Prostate gland (tissue), 2 donors: ENCODE data around the gene SGO1. TPM values are rescaled to one million over a fixed set of nuclear protein-coding genes. Genes with fewer than 3 reads are reported as not detected.

ENCODE experiments used
- DNase-seq: peaks from one replicate; pipeline ENCODE4 v3.0.0-alpha.2; 2019; ENCODE audit warnings: low spot score
- H3K27ac ChIP-seq, 2 donors: fragments of 200-600 bp; sonication (generic); 2 replicates each; pipeline ENCODE4 v1.5.1; 2017 to 2019
- H3K27me3 ChIP-seq: fragments of 200-600 bp; sonication (generic); replicated peaks from 2 replicates; pipeline ENCODE4 v1.5.1; 2019; ENCODE audit not compliant: insufficient read depth
- H3K36me3 ChIP-seq, 2 donors: fragments of 200-600 bp; sonication (generic); 1 replicate in 1 of 2; 2 replicates in 1 of 2; pipeline versions ENCODE4 v1.5.1 to v1.8.1; 2017 to 2019
- H3K4me1 ChIP-seq: fragments of 200-600 bp; sonication (generic); replicated peaks from 2 replicates; pipeline ENCODE4 v1.5.1; 2019
- H3K4me3 ChIP-seq, 2 donors: fragments of 200-600 bp; sonication (generic); 2 replicates each; pipeline ENCODE4 v1.5.1; 2017 to 2019
- H3K9me3 ChIP-seq: fragments of 200-600 bp; sonication (generic); 2 replicates; pipeline ENCODE4 v1.5.1; 2017
- POLR2A ChIP-seq: fragments of 450-650 bp; IDR thresholded peaks from one replicate; pipeline ENCODE4 v1.6.1; 2016; ENCODE audit warnings: antibody characterized with exemption, mild to moderate bottlenecking
- POLR2AphosphoS5 ChIP-seq: sonication (generic); formaldehyde crosslinking; IDR thresholded peaks from one replicate; pipeline ENCODE4 v1.6.1; 2017; ENCODE audit warnings: antibody characterized with exemption
- WGBS: methylation state at CpG from one replicate; pipeline ENCODE4 v1.1.5; 2018; 5-methylcytosine and 5-hydroxymethylcytosine counted together
- intact Hi-C: fragments of 100-400 bp; cut with DNase I; formaldehyde crosslinking; loops from one replicate; pipeline ENCODE4 v1.14.2; 2022
- total RNA-seq, 2 donors: library from RNA; depleted of rRNA; stranded (reverse); fragments of >200 nt; gene quantifications; one replicate each; pipeline ENCODE4 v1.1.0, GENCODE V29; 2016
- TF ChIP-seq, protein P1 (sequence below), 4 experiments: fragments of 200-600 bp in 2 of 4; fragments of 450-650 bp in 2 of 4; sonication (generic) in 2 of 4; IDR thresholded peaks; 1 replicate in 3 of 4; 2 replicates in 1 of 4; pipeline ENCODE4 v1.5.1; 2016 to 2019; ENCODE audit warnings: antibody characterized with exemption in 4 of 4, mild to moderate bottlenecking in 2 of 4, moderate library complexity in 2 of 4

The SGO1 gene
- total RNA-seq, 2 donors from 2014 or later, result 0.41 to 7.3 TPM

DNA sequence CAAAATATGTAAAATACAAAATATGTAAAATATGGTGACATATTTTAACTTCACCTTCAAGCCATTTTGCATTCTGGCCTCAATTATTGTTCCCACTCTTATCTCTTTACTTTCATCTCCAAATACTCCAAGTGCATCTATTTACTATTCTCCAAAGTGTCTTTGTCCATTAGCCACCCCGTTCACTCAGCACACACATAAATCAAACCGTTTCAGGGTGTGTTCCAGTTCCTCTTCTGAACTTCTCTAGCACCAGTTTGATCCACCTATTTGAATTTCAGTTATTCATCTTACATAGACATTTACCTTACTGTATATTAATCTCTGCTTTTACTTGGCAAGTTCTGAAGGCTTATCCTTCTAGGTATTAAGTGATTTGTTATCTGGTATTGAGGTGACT, 45.1 kb downstream of the SGO1 start:
- Histone ChIP-seq H3K9me3 (no peaks in the 10 kb centered on the region), H3K4me1 (no peaks in the 10 kb centered on the region), H3K4me3 (no peak overlapping the region), H3K27ac (no peak overlapping the region), H3K36me3 (no peaks in the 10 kb centered on the region), H3K27me3 (no peaks in the 10 kb centered on the region)
- intact Hi-C loops, result loop anchor here (5.0 kb wide), 2 partner anchors 99 to 194 kb away; partner anchors contain the start of genes KAT2B and RAB5A
- TF ChIP-seq POLR2AphosphoS5, result no peak
- TF ChIP-seq, protein P1, sequence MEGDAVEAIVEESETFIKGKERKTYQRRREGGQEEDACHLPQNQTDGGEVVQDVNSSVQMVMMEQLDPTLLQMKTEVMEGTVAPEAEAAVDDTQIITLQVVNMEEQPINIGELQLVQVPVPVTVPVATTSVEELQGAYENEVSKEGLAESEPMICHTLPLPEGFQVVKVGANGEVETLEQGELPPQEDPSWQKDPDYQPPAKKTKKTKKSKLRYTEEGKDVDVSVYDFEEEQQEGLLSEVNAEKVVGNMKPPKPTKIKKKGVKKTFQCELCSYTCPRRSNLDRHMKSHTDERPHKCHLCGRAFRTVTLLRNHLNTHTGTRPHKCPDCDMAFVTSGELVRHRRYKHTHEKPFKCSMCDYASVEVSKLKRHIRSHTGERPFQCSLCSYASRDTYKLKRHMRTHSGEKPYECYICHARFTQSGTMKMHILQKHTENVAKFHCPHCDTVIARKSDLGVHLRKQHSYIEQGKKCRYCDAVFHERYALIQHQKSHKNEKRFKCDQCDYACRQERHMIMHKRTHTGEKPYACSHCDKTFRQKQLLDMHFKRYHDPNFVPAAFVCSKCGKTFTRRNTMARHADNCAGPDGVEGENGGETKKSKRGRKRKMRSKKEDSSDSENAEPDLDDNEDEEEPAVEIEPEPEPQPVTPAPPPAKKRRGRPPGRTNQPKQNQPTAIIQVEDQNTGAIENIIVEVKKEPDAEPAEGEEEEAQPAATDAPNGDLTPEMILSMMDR (IDR thresholded peaks at IDR 0.05), result no peak
- 18% methylated on average over 2 of the region's 2 CpGs for WGBS
- no peak for DNase-seq

DNA sequence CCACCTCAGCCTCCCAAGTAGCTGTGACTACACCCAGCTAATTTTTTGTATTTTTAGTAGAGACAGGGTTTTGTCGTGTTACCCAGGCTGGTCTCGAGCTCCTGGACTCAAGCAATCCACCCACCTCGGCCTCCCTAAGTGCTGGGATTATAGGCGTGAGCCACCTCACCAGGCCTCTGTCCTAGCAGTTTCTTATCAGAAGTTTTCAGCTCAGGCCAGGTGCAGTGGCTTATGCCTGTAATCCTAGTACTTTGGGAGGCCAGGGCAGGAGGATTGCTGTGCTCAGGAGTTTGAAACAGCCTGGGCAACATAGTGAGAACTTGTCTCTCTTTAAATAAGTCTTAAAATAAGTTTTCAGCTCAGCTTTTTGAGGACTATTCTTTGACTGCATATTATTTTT, 48.4 kb downstream of the SGO1 start:
- intact Hi-C loops, result no loop called here
- WGBS, result 97% methylated on average over 4 of the region's 4 CpGs
- H3K4me3 ChIP-seq, result no peak overlapping the region
- no peak overlapping the region for H3K27ac ChIP-seq
- no peaks in the 10 kb centered on the region for H3K4me1 ChIP-seq
- H3K36me3 ChIP-seq, result no peaks in the 10 kb centered on the region
- DNase-seq, result no peak
- TF ChIP-seq POLR2AphosphoS5 (no peak), POLR2A (no peak)
- TF ChIP-seq, protein P1 (IDR thresholded peaks at IDR 0.05), result no peak
- no peaks in the 10 kb centered on the region for H3K27me3 ChIP-seq
- H3K9me3 ChIP-seq, result no peaks in the 10 kb centered on the region

GRCh38 chr3:20136231-20136630, 49.8 kb downstream of the SGO1 start:
- Histone ChIP-seq H3K4me1 (no peaks in the 10 kb centered on the region), H3K4me3 (no peak overlapping the region), H3K27me3 (no peaks in the 10 kb centered on the region), H3K9me3 (no peaks in the 10 kb centered on the region), H3K27ac (no peak overlapping the region), H3K36me3 (no peaks in the 10 kb centered on the region)
- 79% methylated on average over 1 of the region's 1 CpG for WGBS
- TF ChIP-seq POLR2A (no peak), POLR2AphosphoS5 (no peak)
- TF ChIP-seq, protein P1 (IDR thresholded peaks at IDR 0.05), result no peak
- DNase-seq, result no peak
- intact Hi-C loops, result no loop called here

- Histone ChIP-seq H3K4me1 (no peaks in the 10 kb centered on the region), H3K36me3 (no peaks in the 10 kb centered on the region), H3K27me3 (no peaks in the 10 kb centered on the region), H3K9me3 (no peaks in the 10 kb centered on the region), H3K27ac (no peak overlapping the region), H3K4me3 (no peak overlapping the region)
- DNase-seq, result no peak
- 85% methylated on average over 7 of the region's 7 CpGs for WGBS
- TF ChIP-seq POLR2AphosphoS5 (no peak), POLR2A (no peak)
- TF ChIP-seq, protein P1 (IDR thresholded peaks at IDR 0.05), result no peak
- intact Hi-C loops, result no loop called here
Measured at GRCh38 chr3:20130106-20130505, 55.9 kb downstream of the SGO1 start.

- H3K4me3 ChIP-seq, result no peak overlapping the region
- no peaks in the 10 kb centered on the region for H3K4me1 ChIP-seq
- WGBS, result 63% methylated on average over 2 of the region's 2 CpGs
- peak; percentile 23 for DNase-seq
- no peaks in the 10 kb centered on the region for H3K27me3 ChIP-seq
- no peaks in the 10 kb centered on the region for H3K9me3 ChIP-seq
- intact Hi-C loops, result no loop called here
- TF ChIP-seq, protein P1 (IDR thresholded peaks at IDR 0.05), result no peak
- TF ChIP-seq POLR2AphosphoS5 (peak; percentile 71), POLR2A (no peak)
- H3K36me3 ChIP-seq, result no peaks in the 10 kb centered on the region
- peak overlapping the region in 1 of 2 donors; percentile 1 for H3K27ac ChIP-seq
Measured at GRCh38 chr3:20128358-20128757, 57.6 kb downstream of the SGO1 start.
